CD4-positive, CD25-positive, alpha-beta regulatory T cell (primary cell): ENCODE results near the gene NPTXR. TPM values are rescaled to one million over a fixed set of nuclear protein-coding genes. Genes with fewer than 3 reads are reported as not detected.
A peak's percentile ranks its signal among the peaks of the same experiment; 100 is the strongest.
"Not testable (repeated sequence)": the region's sequence is repeated elsewhere in the genome, so short reads cannot be mapped to it uniquely, and the experiment has no call there.

Experiments used
- ATAC-seq, 2 donors: fragments of 150-1000 bp; cut with Tn5 transposase; one replicate each; pipeline ENCODE4 v1.10.0; 2021; ENCODE audit warnings: low read depth in 2 of 2, moderate number of reproducible peaks in 2 of 2, moderate library complexity in 1 of 2
- DNase-seq, 3 donors: peaks; one replicate each; pipeline versions ENCODE4 v3.0.0 to v3.0.0-alpha.2; 2012 to 2022; ENCODE audit warnings: mixed read lengths in 1 of 3
- H3K27ac ChIP-seq: one replicate; pipeline ENCODE4 v1.7.0; 2013; ENCODE audit warnings: mild to moderate bottlenecking, low read length; ENCODE audit not compliant: insufficient read depth, poor library complexity, severe bottlenecking
- H3K27me3 ChIP-seq: one replicate; pipeline ENCODE4 v1.7.0; 2013; ENCODE audit warnings: low read length; ENCODE audit not compliant: control insufficient read depth, insufficient read depth
- H3K36me3 ChIP-seq: one replicate; pipeline ENCODE4 v1.7.0; 2013; ENCODE audit warnings: mild to moderate bottlenecking, low read length, moderate library complexity; ENCODE audit not compliant: control insufficient read depth, insufficient read depth
- H3K4me1 ChIP-seq: 2 replicates; pipeline ENCODE4 v1.7.0; 2013; ENCODE audit warnings: mild to moderate bottlenecking, low read length; ENCODE audit not compliant: insufficient read depth, control insufficient read depth, poor library complexity, severe bottlenecking
- H3K4me3 ChIP-seq: one replicate; pipeline ENCODE4 v1.7.0; 2013; ENCODE audit warnings: low read depth, mild to moderate bottlenecking, low read length, moderate library complexity
- H3K9me3 ChIP-seq, 2 experiments: 1 replicate in 1 of 2; 2 replicates in 1 of 2; pipeline ENCODE4 v1.7.0; 2013; ENCODE audit warnings: low read length in 2 of 2, mild to moderate bottlenecking in 1 of 2, moderate library complexity in 1 of 2; ENCODE audit not compliant: control insufficient read depth in 2 of 2
- H3K27ac Mint-ChIP-seq, 3 donors: one replicate each; pipeline ENCODE4 v1.8.0; 2020 to 2022; ENCODE audit warnings: mild to moderate bottlenecking in 3 of 3, mixed read lengths in 3 of 3, moderate library complexity in 2 of 3
- H3K27me3 Mint-ChIP-seq: one replicate; pipeline ENCODE4 v1.8.0; 2022; ENCODE audit warnings: mild to moderate bottlenecking, mixed read lengths
- H3K36me3 Mint-ChIP-seq: one replicate; pipeline ENCODE4 v1.8.0; 2020; ENCODE audit warnings: mixed read lengths
- H3K4me1 Mint-ChIP-seq, 4 donors: one replicate each; pipeline ENCODE4 v1.8.0; 2020 to 2022; ENCODE audit warnings: mixed read lengths in 4 of 4, mild to moderate bottlenecking in 1 of 4
- H3K4me3 Mint-ChIP-seq, 4 donors: one replicate each; pipeline ENCODE4 v1.8.0; 2020 to 2022; ENCODE audit warnings: mild to moderate bottlenecking in 4 of 4, mixed read lengths in 4 of 4, moderate library complexity in 3 of 4
- H3K9me3 Mint-ChIP-seq, 7 donors: one replicate each; pipeline ENCODE4 v1.8.0; 2020 to 2022; ENCODE audit warnings: mixed read lengths in 7 of 7, mild to moderate bottlenecking in 3 of 7, moderate library complexity in 2 of 7
- polyA plus RNA-seq, 4 donors: library from polyadenylated mRNA; unstranded; fragments of 300-500 nt; fragmentation: Illumina TruSeq; gene quantifications; one replicate each; pipeline ENCODE4 v1.2.3, GENCODE V29; 2021
- total RNA-seq: library from RNA; stranded (reverse); gene quantifications from one replicate; pipeline ENCODE4 v1.2.3, GENCODE V29; 2022

Gene NPTXR
- total and polyA plus RNA-seq, 5 donors from 2014 or later = 0.32 to 1.3 (median 0.50) TPM; not detected in 1

GRCh38 chr22:38815842-38816241 is 28.0 kb downstream of the NPTXR start:
- no peak for ATAC-seq
- H3K27me3 Mint-ChIP-seq = peaks cover 17% of the 10 kb centered on the region
- H3K36me3 Mint-ChIP-seq = peaks cover 6% of the 10 kb centered on the region
- no peaks in the 10 kb centered on the region for H3K4me1 ChIP-seq
- H3K9me3 Mint-ChIP-seq = peaks cover 0 to 4% (median 2%) of the 10 kb centered on the region in 7 donors
- H3K4me3 ChIP-seq = no peak overlapping the region
- H3K27me3 ChIP-seq = no peaks in the 10 kb centered on the region
- H3K9me3 ChIP-seq = no peaks in the 10 kb centered on the region
- H3K4me3 Mint-ChIP-seq = no peak overlapping the region
- peaks cover 0 to 2% (median 0%) of the 10 kb centered on the region in 4 donors for H3K4me1 Mint-ChIP-seq
- H3K27ac ChIP-seq = no peak overlapping the region
- no peak for DNase-seq
- no peaks in the 10 kb centered on the region for H3K36me3 ChIP-seq
- no peak overlapping the region for H3K27ac Mint-ChIP-seq

- H3K27me3 Mint-ChIP-seq = peaks cover 8% of the 10 kb centered on the region
- H3K36me3 Mint-ChIP-seq = peaks cover 9% of the 10 kb centered on the region
- Histone ChIP-seq H3K36me3 (no peaks in the 10 kb centered on the region), H3K4me3 (no peak overlapping the region), H3K27me3 (no peaks in the 10 kb centered on the region), H3K4me1 (no peaks in the 10 kb centered on the region), H3K27ac (no peak overlapping the region), H3K9me3 (peaks cover 3 to 9% of the 10 kb centered on the region in 2 experiments)
- no peak for DNase-seq
- ATAC-seq = no peak
- peaks cover 0 to 13% (median 9%) of the 10 kb centered on the region in 7 donors for H3K9me3 Mint-ChIP-seq
- H3K4me3 Mint-ChIP-seq = no peak overlapping the region
- no peaks in the 10 kb centered on the region for H3K4me1 Mint-ChIP-seq
- H3K27ac Mint-ChIP-seq = no peak overlapping the region
Measured at GRCh38 chr22:38811241-38811640, 32.6 kb downstream of the NPTXR start.

- not testable (repeated sequence) for H3K27me3 ChIP-seq, H3K4me1 ChIP-seq, H3K4me3 Mint-ChIP-seq, ATAC-seq, H3K36me3 Mint-ChIP-seq, H3K4me1 Mint-ChIP-seq, DNase-seq, H3K36me3 ChIP-seq, H3K4me3 ChIP-seq, H3K27ac ChIP-seq, H3K9me3 Mint-ChIP-seq, H3K9me3 ChIP-seq, H3K27ac Mint-ChIP-seq
- H3K27me3 Mint-ChIP-seq = peaks cover 31% of the 10 kb centered on the region
Measured at GRCh38 chr22:38805041-38805593, 38.7 kb downstream of the NPTXR start.

- Histone ChIP-seq H3K9me3 (peaks cover 3 to 7% of the 10 kb centered on the region in 2 experiments), H3K27ac (no peak overlapping the region), H3K4me1 (no peaks in the 10 kb centered on the region), H3K36me3 (no peaks in the 10 kb centered on the region), H3K4me3 (no peak overlapping the region), H3K27me3 (peaks cover 8% of the 10 kb centered on the region)
- H3K27ac Mint-ChIP-seq = no peak overlapping the region
- no peak for ATAC-seq
- H3K4me1 Mint-ChIP-seq = peaks cover 0 to 17% (median 6%) of the 10 kb centered on the region in 4 donors
- no peak for DNase-seq
- no peak overlapping the region for H3K4me3 Mint-ChIP-seq
- H3K27me3 Mint-ChIP-seq = peaks cover 40% of the 10 kb centered on the region
- H3K9me3 Mint-ChIP-seq = peaks cover 0 to 13% (median 0%) of the 10 kb centered on the region in 7 donors
- no peaks in the 10 kb centered on the region for H3K36me3 Mint-ChIP-seq
Measured at GRCh38 chr22:38802671-38803121, 41.1 kb downstream of the NPTXR start.

GRCh38 chr22:38799265-38800002 is 44.4 kb downstream of the NPTXR start:
- DNase-seq (no peak), ATAC-seq (no peak)
- peaks cover 37% of the 10 kb centered on the region for H3K27me3 Mint-ChIP-seq
- H3K36me3 Mint-ChIP-seq = no peaks in the 10 kb centered on the region
- H3K27ac ChIP-seq = no peak overlapping the region
- peaks cover 3 to 7% of the 10 kb centered on the region in 2 experiments for H3K9me3 ChIP-seq
- H3K4me1 Mint-ChIP-seq = peaks cover 0 to 28% (median 10%) of the 10 kb centered on the region in 4 donors
- H3K9me3 Mint-ChIP-seq = peaks cover 0 to 13% (median 0%) of the 10 kb centered on the region in 7 donors
- no peak overlapping the region for H3K4me3 ChIP-seq
- H3K27ac Mint-ChIP-seq = no peak overlapping the region
- H3K36me3 ChIP-seq = no peaks in the 10 kb centered on the region
- H3K27me3 ChIP-seq = peaks cover 8% of the 10 kb centered on the region
- H3K4me3 Mint-ChIP-seq = no peak overlapping the region
- peaks cover 3% of the 10 kb centered on the region for H3K4me1 ChIP-seq

- H3K4me3 Mint-ChIP-seq = peak overlapping the region in 1 of 4 donors; percentile 57
- H3K27me3 Mint-ChIP-seq = peaks cover 33% of the 10 kb centered on the region
- peak in 1 of 3 donors; percentile 36 for DNase-seq
- Histone ChIP-seq H3K36me3 (no peaks in the 10 kb centered on the region), H3K4me3 (no peak overlapping the region), H3K4me1 (peaks cover 10% of the 10 kb centered on the region), H3K27me3 (peaks cover 8% of the 10 kb centered on the region), H3K27ac (no peak overlapping the region), H3K9me3 (peaks cover 3 to 7% of the 10 kb centered on the region in 2 experiments)
- H3K4me1 Mint-ChIP-seq = peaks cover 6 to 31% (median 12%) of the 10 kb centered on the region in 4 donors
- no peaks in the 10 kb centered on the region for H3K36me3 Mint-ChIP-seq
- H3K9me3 Mint-ChIP-seq = peaks cover 0 to 13% (median 0%) of the 10 kb centered on the region in 7 donors
- ATAC-seq = no peak
- peak overlapping the region in 1 of 3 donors; percentile 32 for H3K27ac Mint-ChIP-seq
Measured at GRCh38 chr22:38798496-38798895, 45.3 kb downstream of the NPTXR start.

- peaks cover 0 to 13% (median 0%) of the 10 kb centered on the region in 7 donors for H3K9me3 Mint-ChIP-seq
- peaks cover 6 to 38% (median 19%) of the 10 kb centered on the region in 4 donors for H3K4me1 Mint-ChIP-seq
- Histone ChIP-seq H3K4me3 (no peak overlapping the region), H3K4me1 (peaks cover 15% of the 10 kb centered on the region), H3K9me3 (peaks cover 3 to 7% of the 10 kb centered on the region in 2 experiments), H3K27ac (no peak overlapping the region), H3K27me3 (peaks cover 4% of the 10 kb centered on the region), H3K36me3 (no peaks in the 10 kb centered on the region)
- no peaks in the 10 kb centered on the region for H3K36me3 Mint-ChIP-seq
- H3K27me3 Mint-ChIP-seq = peaks cover 28% of the 10 kb centered on the region
- H3K27ac Mint-ChIP-seq = no peak overlapping the region
- no peak for DNase-seq
- peak overlapping the region in 2 of 4 donors; percentile 14 to 28 for H3K4me3 Mint-ChIP-seq
- no peak for ATAC-seq
Measured at GRCh38 chr22:38796262-38796957, 47.4 kb downstream of the NPTXR start.
